Heart right ventricle (tissue), 16 donors: ENCODE measurements around the gene REPS1. TPM values are rescaled to one million over a fixed set of nuclear protein-coding genes. Genes with fewer than 3 reads are reported as not detected.

Source experiments
- ATAC-seq, 8 donors: fragments of 200-7000 bp; cut with Tn5 transposase; one replicate each; pipeline ENCODE4 v1.9.1; 2020; ENCODE audit warnings: mild to moderate bottlenecking in 8 of 8, moderate library complexity in 8 of 8, moderate number of reproducible peaks in 1 of 8
- DNase-seq, 2 donors: peaks; one replicate each; pipeline ENCODE4 v3.0.0-alpha.2; 2020
- H3K27ac ChIP-seq, 10 donors: fragments of 200-600 bp; sonication (generic) in 2 of 10; one replicate each; pipeline versions ENCODE4 v1.5.0 to v1.8.0; 2020 to 2022; ENCODE audit warnings: mild to moderate bottlenecking in 3 of 10
- H3K27me3 ChIP-seq, 7 donors: fragments of 200-600 bp; one replicate each; pipeline ENCODE4 v1.8.0; 2021 to 2022; ENCODE audit warnings: mild to moderate bottlenecking in 2 of 7
- H3K36me3 ChIP-seq, 9 donors: fragments of 200-600 bp; sonication (generic) in 1 of 9; one replicate each; pipeline versions ENCODE4 v1.5.0 to v1.8.0; 2020 to 2022; ENCODE audit warnings: mild to moderate bottlenecking in 2 of 9
- H3K4me1 ChIP-seq, 9 donors: fragments of 200-600 bp; sonication (generic) in 1 of 9; one replicate each; pipeline versions ENCODE4 v1.5.0 to v1.8.0; 2020 to 2022; ENCODE audit warnings: mild to moderate bottlenecking in 4 of 9
- H3K4me3 ChIP-seq, 10 donors: fragments of 200-600 bp; sonication (generic) in 2 of 10; one replicate each; pipeline versions ENCODE4 v1.5.0 to v1.8.0; 2020 to 2022; ENCODE audit warnings: mild to moderate bottlenecking in 7 of 10, moderate library complexity in 2 of 10
- H3K9me3 ChIP-seq, 11 donors: fragments of 200-600 bp in 10 of 11; sonication (generic) in 2 of 11; one replicate each; pipeline versions ENCODE4 v1.5.0 to v1.8.0; 2013 to 2022; ENCODE audit warnings: mild to moderate bottlenecking in 2 of 11, control low read depth in 1 of 11, moderate library complexity in 1 of 11
- CTCF ChIP-seq, 9 donors: fragments of 200-600 bp; sonication (generic) in 2 of 9; IDR thresholded peaks; one replicate each; pipeline versions ENCODE4 v1.5.0 to v1.8.0; 2021 to 2022; ENCODE audit warnings: antibody characterized with exemption in 9 of 9, mild to moderate bottlenecking in 5 of 9, moderate library complexity in 1 of 9
- WGBS, 2 donors: extraction: QIAGEN DNeasy Blood & Tissue Kit; methylation state at CpG; one replicate each; pipeline ENCODE4 v1.1.7; 2013; ENCODE audit warnings: inconsistent platforms in 1 of 2; 5-methylcytosine and 5-hydroxymethylcytosine counted together
- intact Hi-C, 10 donors: fragments of 100-400 bp; cut with DNase I; formaldehyde crosslinking; loops; one replicate each; pipeline versions ENCODE4 v1.11.1 to v1.14.2; 2022
- polyA plus RNA-seq, 2 donors: library from polyadenylated mRNA; stranded (reverse); fragments of 200-250 nt; gene quantifications; one replicate each; pipeline ENCODE4 v1.2.3, GENCODE V29; 2013
- total RNA-seq, 10 donors: library from RNA; stranded (reverse); fragmentation: NEBNext Ultra II Directional in 3 of 10; extraction: Animal tissue kit (Norgen Biotek cat#: 25700) in 3 of 10; gene quantifications; one replicate each; pipeline versions ENCODE4 v1.2.1 to v1.2.4, GENCODE V29; 2021 to 2023
- donor health status: Arrhythmogenic right ventricular cardiomyopathy.
- donor health status: ischemic (EF 13 %, LVEDD 7.1; RV severe dilation, severe dysfunction).
- donor health status: healthy with polysubstance abuse.
- donor health status: DM: no; HTN: yes; CAD: no.
- donor health status: DM: no; HTN: no; CAD: no.
- donor health status: ischemic (EF 25% LVEDD 6.9; RV normal size, moderate dysfunction).
- donor health status: ischemic (EF 25% LVEDD 5.7; RV mildly dilated, moderate dysfunction).
- donor health status: healthy.
- donor health status: DM: yes; HTN: yes; CAD: no.
- donor health status: Ischemic cardiomyopathy.
- donor health status: ischemic (EF 35%, LVEDD 5.7; RV mildly dilated, moderate dysfunction).
- donor health status: nonischemic (EF 11% LVEDD 7.7; RV severe dilation, severe dysfunction).
- donor health status: DM: yes; HTN: yes; CAD: no.
- donor health status: PGD.
- donor health status: ischemic (EF 29% LVEDD 5.4; RV normal size, mild dysfunction).
- donor health status: nonischemic (EF 23%, LVEDD 6.1; RV moderate dilation, normal function).

REPS1 gene
- total and polyA plus RNA-seq, 12 donors, result 30.2 to 43.9 (median 39.4) TPM

GRCh38 chr6:138955262-138955661 lies 32.8 kb downstream of the REPS1 start:
- Histone ChIP-seq H3K27me3 (no peaks in the 10 kb centered on the region), H3K36me3 (no peaks in the 10 kb centered on the region), H3K4me3 (no peak overlapping the region), H3K4me1 (peaks cover 0 to 39% (median 28%) of the 10 kb centered on the region in 9 donors), H3K9me3 (no peaks in the 10 kb centered on the region), H3K27ac (no peak overlapping the region)
- intact Hi-C loops, result no loop called here
- TF ChIP-seq CTCF (IDR thresholded peaks at IDR 0.05), result no peak
- DNase-seq (no peak), ATAC-seq (no peak)

- 59 to 83% methylated on average over 1 of the region's 1 CpG for WGBS, 2 donors
- Histone ChIP-seq H3K27me3 (no peaks in the 10 kb centered on the region), H3K27ac (no peak overlapping the region), H3K4me3 (no peak overlapping the region), H3K4me1 (peaks cover 5 to 46% (median 28%) of the 10 kb centered on the region in 9 donors), H3K36me3 (no peaks in the 10 kb centered on the region), H3K9me3 (no peaks in the 10 kb centered on the region)
- no peak for TF ChIP-seq CTCF (IDR thresholded peaks at IDR 0.05)
- ATAC-seq (no peak), DNase-seq (no peak)
- intact Hi-C loops, result loop anchor here in 1 of 10 donors (5.0 kb wide), 1 partner anchor 34 kb away; the partner anchor contains the start of gene REPS1
Measured at GRCh38 chr6:138953451-138953850, 34.6 kb downstream of the REPS1 start.

- WGBS, 2 donors, result 72 to 77% methylated on average over 1 of the region's 1 CpG
- Histone ChIP-seq H3K27me3 (no peaks in the 10 kb centered on the region), H3K36me3 (peaks cover 0 to 22% (median 15%) of the 10 kb centered on the region in 9 donors), H3K4me3 (no peak overlapping the region), H3K27ac (no peak overlapping the region), H3K9me3 (no peaks in the 10 kb centered on the region), H3K4me1 (peaks cover 0 to 36% (median 8%) of the 10 kb centered on the region in 9 donors)
- ATAC-seq (no peak), DNase-seq (no peak)
- intact Hi-C loops, result no loop called here
- TF ChIP-seq CTCF (IDR thresholded peaks at IDR 0.05), result no peak
Measured at GRCh38 chr6:138948546-138949179, 39.4 kb downstream of the REPS1 start.

GRCh38 chr6:138948004-138948403 lies 40.0 kb downstream of the REPS1 start:
- H3K27ac ChIP-seq, result no peak overlapping the region
- peaks cover 0 to 30% (median 8%) of the 10 kb centered on the region in 9 donors for H3K4me1 ChIP-seq
- no peaks in the 10 kb centered on the region for H3K9me3 ChIP-seq
- no peaks in the 10 kb centered on the region for H3K27me3 ChIP-seq
- ATAC-seq (no peak), DNase-seq (no peak)
- 85 to 93% methylated on average over 2 of the region's 2 CpGs for WGBS, 2 donors
- H3K4me3 ChIP-seq, result no peak overlapping the region
- no peak for TF ChIP-seq CTCF (IDR thresholded peaks at IDR 0.05)
- intact Hi-C loops, result no loop called here
- H3K36me3 ChIP-seq, result peaks cover 0 to 28% (median 21%) of the 10 kb centered on the region in 9 donors
